HT-29 (cell line): ENCODE results near the gene STARD5. TPM values are rescaled to one million over a fixed set of nuclear protein-coding genes. Genes with fewer than 3 reads are reported as not detected.

Experiments
- DNase-seq: peaks from one replicate; pipeline ENCODE4 v3.0.0-alpha.2; 2015; ENCODE audit warnings: low spot score
- total RNA-seq: library from RNA; depleted of rRNA; stranded (reverse); fragments of >200 nt; shearing (Covaris generic); gene quantifications from 2 replicates; pipeline ENCODE4 v1.2.3, GENCODE V29; 2014

STARD5 gene
- total RNA-seq, 1 experiment from 2014 or later, result 1.3 TPM

DNA sequence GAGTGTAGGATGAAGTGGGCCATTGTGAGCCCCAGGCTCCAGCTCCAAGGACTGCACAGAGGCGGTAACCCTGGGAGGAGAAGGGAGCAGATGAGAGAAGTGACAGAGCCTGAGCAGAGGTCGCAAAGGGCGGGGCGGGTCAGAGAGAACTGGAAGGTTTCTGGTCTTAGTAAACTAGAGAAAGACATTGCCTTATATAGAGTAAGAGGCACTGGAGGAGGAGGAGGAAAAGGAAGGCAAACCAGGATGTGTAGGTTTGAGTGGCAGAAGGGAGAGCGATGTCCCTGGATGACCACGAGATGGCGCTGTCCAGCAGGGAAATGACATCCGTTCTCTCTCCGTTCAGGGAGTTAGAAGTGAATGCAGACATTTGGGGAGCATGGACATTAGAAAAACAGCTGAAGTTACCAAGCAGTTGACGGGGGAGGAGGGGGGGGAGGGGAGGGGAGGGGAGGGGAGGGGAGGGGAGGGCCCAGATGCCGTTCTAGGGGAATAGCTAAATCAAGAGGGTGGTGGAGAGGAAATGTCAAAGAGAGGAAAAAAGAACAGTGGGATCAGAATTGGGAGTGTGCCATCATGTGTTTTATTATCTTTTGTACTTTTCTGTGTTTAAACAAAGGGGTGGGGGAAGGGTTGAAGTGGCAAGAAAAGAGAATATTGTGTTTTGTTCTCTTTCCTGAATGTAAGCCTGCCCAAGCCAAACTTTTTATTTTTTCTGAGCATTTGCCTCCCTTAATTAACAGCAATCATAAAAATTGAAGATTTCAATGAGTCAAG is 48.8 kb downstream of the STARD5 start:
- peak; percentile 93 for DNase-seq

DNA sequence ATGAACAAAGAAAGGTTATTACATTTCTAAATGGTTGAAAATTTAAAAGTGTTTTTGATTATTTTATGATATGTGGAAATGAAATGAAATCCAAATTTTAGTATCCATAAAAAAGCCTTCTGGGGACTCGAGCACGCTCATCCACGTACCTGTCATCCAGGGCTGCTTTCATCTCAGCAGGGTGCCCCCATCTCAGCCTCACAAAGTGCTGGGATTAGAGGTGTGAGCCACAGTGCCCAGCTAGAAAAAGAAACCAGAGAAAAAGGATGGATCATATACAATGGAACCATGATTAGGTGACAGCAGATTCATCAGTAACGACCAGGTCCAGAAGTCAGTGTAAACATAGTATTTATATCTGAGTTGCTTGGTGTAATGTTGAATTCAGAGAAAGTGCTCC is 49.7 kb downstream of the STARD5 start:
- no peak for DNase-seq

DNA sequence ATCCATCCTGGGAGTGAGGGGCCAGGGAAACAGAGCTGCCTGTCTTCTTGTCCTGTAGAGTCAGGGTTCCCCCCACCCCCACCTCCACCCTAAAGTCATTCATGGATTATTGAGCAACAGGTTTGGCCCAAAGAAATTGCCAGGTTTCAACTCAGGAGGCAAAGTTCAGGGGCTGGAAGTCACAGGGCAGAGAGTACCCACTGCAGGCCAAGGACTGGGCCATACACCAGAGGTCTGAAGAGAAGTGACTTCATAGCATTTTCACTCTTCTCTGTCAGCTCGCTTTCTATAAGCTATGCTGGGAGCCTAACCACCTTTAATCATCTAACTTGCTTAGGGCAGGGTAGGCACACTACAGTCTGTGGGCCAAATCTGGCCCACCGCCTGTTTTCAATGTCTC is 50.1 kb downstream of the STARD5 start:
- DNase-seq, result no peak

DNA sequence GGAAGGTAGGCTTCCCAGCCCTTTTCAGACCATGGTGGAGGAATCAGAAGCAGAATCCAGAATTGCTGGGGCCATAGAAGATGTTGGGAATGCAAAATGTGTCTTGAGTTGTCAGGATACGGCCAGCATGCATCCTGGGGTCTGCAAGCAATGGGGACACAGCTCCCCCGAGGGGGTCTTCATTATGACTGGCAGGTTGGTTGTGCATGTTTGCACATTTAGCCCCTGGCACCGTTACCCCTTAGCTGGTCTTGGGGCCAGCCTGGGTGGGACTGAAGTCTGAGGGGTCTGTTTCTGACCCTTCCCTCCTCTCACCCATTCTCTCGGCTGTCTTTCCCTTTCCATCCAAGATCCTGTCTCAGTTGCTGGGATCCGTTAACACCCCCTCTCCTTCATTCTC is 50.7 kb downstream of the STARD5 start:
- no peak for DNase-seq

DNA sequence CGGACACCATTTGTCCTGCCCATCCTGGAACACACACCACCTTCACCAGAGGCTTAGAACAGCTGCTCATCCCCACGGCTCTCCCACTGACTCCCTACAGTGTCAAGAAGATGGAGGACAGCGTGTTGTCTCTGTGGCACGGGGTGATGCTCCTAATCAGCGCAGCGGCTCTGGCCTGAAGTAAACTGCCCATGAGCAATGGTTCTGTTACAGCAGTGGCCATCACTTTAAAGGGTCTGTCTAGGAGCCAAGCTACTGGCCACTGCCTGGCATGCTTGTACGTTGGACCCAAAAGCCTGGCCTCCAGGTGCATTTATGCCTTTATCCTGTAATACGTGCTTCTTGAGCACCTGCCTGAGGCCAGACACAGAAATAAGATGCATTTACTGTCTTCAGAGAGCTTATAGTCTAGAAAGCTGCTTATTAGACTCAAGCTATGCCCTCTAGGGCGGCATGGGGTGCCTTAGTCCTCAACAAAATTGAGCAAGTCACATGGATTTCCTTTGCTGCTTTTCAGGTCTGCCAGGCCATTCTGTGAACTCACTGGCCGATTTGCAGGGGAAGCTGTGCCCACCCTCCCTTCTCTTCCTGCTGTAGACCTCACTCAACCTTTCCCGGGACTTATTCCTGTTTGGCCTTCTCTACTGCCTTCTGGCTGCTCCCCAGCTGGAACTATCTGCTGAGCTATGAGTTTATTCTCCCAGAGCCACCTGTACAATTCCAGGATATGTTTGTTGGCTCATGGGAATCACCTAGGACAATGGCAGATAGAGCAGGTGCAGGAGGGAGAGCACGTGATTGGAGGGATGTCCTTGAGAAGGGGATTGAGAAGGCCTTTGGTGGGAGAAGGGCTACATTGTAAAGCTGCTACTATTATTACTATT is 51.9 kb downstream of the STARD5 start:
- no peak for DNase-seq

DNA sequence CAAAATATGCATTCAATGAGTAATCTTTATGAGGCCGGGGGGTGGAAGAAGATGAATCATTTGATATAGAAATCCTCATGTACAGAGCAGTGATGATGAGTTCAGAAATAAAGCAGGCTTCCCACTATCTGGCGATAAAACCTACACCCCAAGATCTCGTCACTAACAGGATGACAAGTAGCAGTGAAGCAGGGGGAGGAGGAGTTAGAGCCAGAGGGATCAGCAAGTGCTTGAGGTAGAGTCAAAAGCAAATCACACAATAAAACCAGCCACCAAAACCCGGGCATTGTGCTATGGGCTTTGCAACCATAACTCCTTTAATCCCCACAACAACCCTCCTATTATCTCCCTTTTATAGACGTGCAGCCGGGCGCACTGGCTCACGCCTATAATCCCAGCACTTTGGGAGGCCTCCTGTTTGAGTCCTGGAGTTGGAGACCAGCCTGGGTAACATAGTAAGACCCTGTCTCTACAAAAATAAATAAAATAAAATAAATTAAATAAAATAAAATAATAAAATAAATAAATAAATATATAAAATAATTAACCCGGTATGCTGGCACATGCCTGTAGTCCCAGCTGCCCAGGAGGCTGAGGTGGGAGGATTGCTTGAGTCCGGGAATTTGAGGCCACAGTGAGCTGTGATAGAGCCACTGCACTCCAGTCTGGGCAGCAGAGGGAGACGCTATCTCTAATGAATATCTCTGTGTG is 53.0 kb downstream of the STARD5 start:
- DNase-seq, result no peak

DNA sequence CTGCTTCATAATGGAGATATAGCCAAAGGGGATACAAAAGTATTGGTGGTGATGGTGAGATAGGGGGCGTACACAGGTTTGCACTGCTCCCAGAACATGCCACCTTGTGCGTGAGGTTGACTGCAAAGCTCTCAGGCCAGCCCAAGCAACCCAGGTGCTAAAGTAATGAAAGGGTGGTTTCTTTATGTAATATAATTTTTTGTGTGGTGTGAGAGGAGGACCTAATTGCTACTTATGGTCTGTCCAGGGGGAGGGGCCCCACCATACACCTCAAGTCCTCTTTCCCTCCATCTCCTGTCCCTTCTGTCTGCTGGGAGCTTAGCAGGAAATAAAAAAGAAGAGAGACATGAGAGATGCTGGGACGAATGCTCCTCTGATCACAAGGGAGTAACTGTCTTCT is 53.8 kb downstream of the STARD5 start:
- no peak for DNase-seq

DNA sequence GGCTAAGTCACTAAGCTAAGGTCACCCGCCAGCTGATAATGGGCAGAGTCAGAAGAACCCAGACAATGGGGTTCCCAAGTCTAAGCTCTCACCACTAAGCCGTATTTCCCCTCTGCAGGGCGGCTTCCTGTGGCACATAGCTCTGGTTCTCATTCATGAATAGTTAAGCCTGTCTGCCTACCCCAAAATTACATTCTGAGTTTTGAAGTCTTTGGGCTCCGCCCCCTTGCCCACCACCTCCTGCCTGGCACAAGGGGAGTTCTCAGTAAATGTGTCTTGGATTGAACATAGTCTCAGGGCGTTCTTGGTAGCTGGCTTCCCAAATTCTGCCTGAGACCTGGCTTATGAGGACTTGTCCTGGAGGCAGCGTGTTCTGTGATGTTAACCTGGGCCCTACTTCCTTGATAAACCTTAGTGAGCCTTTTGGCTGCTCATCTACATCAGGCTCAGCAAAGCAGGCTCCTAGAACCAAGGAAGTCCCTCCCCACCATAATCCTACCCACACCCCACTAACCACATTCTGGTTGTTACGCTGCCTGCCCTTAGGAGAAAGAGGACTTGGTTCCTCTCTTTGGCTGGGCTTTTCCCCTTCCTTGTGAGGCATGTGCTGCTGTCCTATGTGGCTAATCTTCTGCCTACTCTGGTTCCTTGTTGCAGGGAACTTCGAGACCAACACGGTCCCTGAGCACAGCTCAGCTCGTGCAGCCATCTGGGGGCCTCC is 54.9 kb downstream of the STARD5 start:
- DNase-seq, result no peak

DNA sequence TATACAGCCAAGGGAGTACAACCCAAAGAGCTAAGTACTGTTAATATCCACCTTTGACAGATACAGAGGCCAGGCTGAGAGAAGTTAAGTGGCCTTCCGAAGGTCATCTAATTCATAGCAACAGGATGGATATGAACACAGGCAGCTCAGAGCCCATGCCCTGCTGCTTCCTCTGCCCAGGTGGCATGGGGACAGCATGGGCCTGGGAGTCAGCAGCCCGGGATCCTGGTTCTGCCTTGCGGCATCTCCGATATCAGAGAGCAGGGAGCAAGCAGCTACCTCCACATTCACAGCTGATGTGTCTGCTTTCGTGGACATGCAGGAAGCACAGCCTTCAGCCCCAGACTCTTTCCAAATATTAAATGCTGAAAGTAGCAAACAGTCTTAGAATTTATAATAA is 55.6 kb downstream of the STARD5 start:
- DNase-seq, result no peak

DNA sequence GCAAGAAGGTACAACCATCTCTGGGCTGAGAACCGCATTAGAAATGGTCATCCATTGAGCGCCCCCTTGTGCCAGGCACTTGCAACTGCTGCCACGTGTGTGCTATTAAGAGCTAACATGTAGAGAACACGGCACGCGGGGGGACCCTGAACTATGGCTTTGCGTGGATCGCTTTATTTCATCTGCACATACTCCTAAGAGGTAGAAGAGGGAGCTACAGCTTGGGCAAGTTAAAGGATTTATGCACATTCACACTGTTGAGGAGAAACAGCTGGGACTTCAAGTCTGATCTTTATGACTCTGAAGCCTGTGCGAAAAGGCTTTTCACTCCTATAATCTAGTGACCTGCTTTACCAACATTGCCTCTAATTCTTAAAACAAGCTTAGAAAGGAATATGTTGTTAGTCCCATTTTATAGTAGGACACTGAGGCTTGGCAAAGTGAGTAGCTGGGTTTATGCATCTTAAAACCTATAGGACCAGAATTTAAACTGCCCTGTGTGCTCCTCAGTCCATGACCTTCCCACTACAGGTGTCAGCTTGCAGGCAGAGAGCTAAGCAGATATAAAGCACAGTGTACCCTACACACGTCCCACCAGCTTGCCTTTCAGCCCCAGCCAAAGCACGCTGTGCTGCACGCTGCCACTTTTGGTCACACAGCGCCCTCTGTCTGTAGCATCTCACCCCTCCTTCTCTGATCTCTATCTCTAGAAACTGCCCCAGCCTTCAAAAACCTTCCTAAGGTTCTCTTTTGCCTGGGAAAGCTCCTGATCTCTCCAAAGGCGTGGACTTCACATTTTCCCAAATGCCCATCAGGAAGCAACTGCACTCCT is 57.8 kb downstream of the STARD5 start:
- DNase-seq, result peak; percentile 89

DNA sequence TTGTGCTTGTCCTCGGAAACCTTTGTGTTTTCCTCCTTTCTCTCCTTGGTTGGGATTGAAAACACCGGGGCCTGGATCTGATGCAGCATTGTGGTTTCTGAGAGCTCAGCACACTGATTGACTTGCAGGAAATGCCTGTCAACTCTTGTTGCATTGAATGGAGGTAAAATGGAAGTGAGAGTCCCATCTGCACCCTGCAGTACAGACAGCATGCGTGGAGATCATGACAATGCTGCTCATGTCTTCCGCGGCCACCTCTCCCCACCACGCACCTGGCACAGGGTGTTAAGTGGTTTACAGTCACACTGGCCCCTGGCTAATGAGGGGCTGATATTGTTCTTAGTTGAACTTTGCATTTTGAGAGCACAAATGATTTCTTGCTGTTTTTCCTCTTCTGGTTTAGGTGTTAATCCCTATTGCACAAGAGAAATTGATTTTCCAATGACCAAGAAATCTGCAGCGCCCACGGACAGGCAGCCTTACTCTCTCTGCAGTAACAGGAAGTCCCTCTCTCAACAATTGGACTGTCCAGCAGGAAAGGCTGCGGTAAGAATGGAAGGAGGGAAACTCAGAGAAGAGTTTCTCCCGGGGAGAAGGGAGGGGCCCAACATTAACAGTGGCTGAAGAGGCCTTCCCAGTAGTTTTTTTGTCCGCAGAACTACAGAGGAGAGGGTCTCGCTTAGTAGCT is 58.5 kb downstream of the STARD5 start:
- no peak for DNase-seq

DNA sequence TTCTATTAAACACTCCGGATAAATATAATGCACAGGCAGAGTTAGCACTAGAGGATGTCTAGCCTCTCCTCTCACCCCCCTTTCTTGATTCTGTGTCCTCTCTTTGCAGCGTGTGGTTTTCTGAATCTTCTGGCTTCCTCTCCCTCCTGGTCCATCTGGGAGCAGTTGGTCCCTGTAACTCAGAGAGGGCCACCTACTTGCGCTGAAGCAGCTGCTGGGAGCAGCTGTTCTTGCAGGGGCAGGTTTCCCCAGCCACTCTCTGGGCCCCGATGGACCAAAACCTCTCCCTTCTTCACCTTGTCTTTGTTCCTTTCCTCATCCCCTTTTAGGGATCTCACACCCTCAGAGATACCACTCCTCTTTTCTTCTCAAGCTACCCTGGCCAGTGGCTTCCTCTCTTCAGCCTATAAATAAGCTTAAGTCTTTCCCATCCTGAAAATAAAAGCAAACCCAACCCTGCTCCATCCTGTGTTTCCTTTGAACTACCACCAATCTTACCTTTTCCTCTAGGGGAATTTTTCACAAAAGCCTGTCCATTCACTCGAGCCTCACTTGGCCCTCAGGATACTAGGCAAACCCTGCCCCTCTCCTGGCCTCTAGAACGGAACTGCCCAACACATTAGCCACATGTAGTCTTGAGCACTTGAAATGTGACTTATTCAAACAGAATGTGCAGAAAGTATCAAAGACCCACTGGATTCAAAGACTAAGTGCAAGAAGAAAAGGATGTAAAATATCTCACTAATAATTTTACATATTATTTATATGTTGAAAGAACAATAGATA is 59.7 kb downstream of the STARD5 start:
- DNase-seq, result no peak

DNA sequence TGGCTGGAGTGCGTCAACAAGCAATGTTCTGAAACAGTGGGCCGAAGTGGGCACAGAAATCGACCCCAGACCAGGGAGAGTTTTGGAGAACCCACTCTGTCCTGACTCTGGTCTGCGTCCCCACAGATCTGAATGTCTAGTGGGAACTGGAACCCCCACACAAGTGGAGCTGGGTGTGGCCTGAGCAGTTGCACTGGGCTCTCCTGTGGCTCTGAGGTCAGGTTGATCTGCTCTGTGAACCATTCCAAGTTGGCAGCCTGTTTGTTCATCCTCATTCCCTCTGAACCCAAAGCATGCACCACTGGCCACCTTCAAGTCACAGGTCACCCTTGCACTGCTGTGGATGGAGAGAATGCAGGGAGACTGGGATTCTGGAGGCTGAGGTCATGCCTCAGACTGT is 60.5 kb downstream of the STARD5 start:
- no peak for DNase-seq

DNA sequence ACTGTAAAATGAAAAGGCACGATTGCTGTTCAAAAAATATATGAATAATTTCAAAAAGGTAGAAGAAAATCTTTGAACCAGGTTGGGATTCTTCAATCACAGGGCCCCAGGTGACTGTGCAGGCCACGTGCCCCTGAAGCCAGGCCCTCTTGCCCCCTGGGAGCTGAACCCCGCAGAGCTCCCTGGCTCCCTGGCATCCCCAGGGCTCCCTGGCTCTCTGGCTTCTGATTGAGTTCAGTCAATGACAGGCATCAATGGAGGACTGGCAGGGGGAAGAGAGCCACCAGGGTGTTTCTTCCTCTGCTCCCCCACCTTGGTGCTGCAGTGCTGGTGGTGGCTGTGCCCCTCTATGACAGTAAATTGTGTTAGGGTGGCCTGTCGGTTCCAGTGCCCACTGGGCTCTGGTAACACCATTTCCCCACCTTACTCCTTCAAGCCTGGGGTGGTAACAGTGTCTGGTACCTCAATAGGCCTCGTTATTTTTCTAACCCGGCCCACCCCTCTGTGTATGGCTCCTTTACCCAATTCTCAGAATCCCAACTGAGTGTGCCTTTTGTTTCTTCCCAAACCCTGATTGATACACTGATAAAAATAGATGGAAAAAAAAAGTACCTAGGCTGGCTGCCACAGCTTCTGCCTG is 62.6 kb downstream of the STARD5 start:
- no peak for DNase-seq

DNA sequence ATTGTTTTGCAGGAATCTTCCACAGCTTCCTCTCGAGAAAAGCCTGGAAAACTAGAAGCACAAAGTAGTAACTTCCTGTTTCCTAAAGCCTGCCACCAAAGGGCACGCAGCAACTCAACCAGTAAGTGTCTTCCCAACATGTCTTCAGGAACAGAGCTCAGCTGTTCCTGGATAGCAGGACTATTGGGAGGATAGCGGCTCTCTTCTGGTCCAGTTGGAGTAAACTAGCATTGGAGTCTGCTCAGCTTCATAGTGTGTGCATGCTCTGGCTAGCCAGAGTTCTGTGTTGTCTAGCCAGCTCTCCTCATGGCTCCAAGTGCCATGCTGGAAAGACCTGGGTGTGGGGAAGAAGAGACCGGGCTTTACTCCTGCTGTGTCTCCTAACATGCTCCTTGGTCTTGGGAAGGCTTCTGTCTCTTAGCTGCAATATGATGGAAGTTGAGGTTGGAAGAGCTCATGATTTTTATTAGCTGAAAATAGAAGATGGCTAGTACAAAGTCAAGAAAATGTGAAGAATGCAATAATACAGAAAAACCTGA is 64.1 kb downstream of the STARD5 start:
- DNase-seq, result no peak
